Nephron (organoid): ENCODE results near the gene FAM78B.
A peak's percentile ranks its signal among the peaks of the same experiment; 100 is the strongest.

Source experiments
- H3K27ac Mint-ChIP-seq, 3 experiments: 2 replicates each; pipeline ENCODE4 v1.8.0; 2020; ENCODE audit warnings: mixed read lengths in 3 of 3, mild to moderate bottlenecking in 2 of 3, moderate library complexity in 1 of 3
- H3K27me3 Mint-ChIP-seq: 2 replicates; pipeline ENCODE4 v1.8.0; 2021; ENCODE audit warnings: low read depth, mild to moderate bottlenecking, moderate library complexity, mixed read lengths
- H3K36me3 Mint-ChIP-seq: 2 replicates; pipeline ENCODE4 v1.8.0; 2020; ENCODE audit warnings: low read depth, mixed read lengths
- H3K4me1 Mint-ChIP-seq: 2 replicates; pipeline ENCODE4 v1.8.0; 2020; ENCODE audit warnings: mixed read lengths
- H3K4me3 Mint-ChIP-seq, 3 experiments: 2 replicates each; pipeline ENCODE4 v1.8.0; 2020; ENCODE audit warnings: mild to moderate bottlenecking in 3 of 3, mixed read lengths in 3 of 3, moderate library complexity in 2 of 3
- H3K9me3 Mint-ChIP-seq: 2 replicates; pipeline ENCODE4 v1.8.0; 2020; ENCODE audit warnings: mixed read lengths
- CTCF ChIP-seq, 3 experiments: fragments of 200-600 bp; sonication (generic); IDR thresholded peaks; one replicate each; pipeline ENCODE4 v1.5.0; 2021; ENCODE audit warnings: antibody characterized with exemption in 3 of 3; ENCODE audit not compliant: unreplicated experiment in 3 of 3

The FAM78B gene

GRCh38 chr1:166170075-166170474 lies 3.3 kb upstream of the FAM78B start:
- H3K4me3 Mint-ChIP-seq = peak overlapping the region in 1 of 3 experiments; percentile 48
- no peaks in the 10 kb centered on the region for H3K36me3 Mint-ChIP-seq
- peaks cover 9% of the 10 kb centered on the region for H3K4me1 Mint-ChIP-seq
- peaks cover 52% of the 10 kb centered on the region for H3K27me3 Mint-ChIP-seq
- no peak for TF ChIP-seq CTCF (IDR thresholded peaks at IDR 0.05; ENCODE audit: unreplicated experiment in 3 of 3)
- no peak overlapping the region for H3K27ac Mint-ChIP-seq
- no peaks in the 10 kb centered on the region for H3K9me3 Mint-ChIP-seq

GRCh38 chr1:166169182-166169581 lies 2.4 kb upstream of the FAM78B start:
- peaks cover 61% of the 10 kb centered on the region for H3K27me3 Mint-ChIP-seq
- no peaks in the 10 kb centered on the region for H3K36me3 Mint-ChIP-seq
- no peak overlapping the region for H3K27ac Mint-ChIP-seq
- peaks cover 12% of the 10 kb centered on the region for H3K4me1 Mint-ChIP-seq
- H3K4me3 Mint-ChIP-seq = peak overlapping the region in 1 of 3 experiments; percentile 39
- TF ChIP-seq CTCF (IDR thresholded peaks at IDR 0.05; ENCODE audit: unreplicated experiment in 3 of 3) = no peak
- no peaks in the 10 kb centered on the region for H3K9me3 Mint-ChIP-seq

GRCh38 chr1:166167572-166167925 lies 748 bp upstream of the FAM78B start:
- no peak overlapping the region for H3K27ac Mint-ChIP-seq
- no peaks in the 10 kb centered on the region for H3K9me3 Mint-ChIP-seq
- H3K4me3 Mint-ChIP-seq = peak overlapping the region; percentile 81 to 84 (median 83)
- H3K27me3 Mint-ChIP-seq = peaks cover 77% of the 10 kb centered on the region
- peaks cover 12% of the 10 kb centered on the region for H3K4me1 Mint-ChIP-seq
- TF ChIP-seq CTCF (IDR thresholded peaks at IDR 0.05; ENCODE audit: unreplicated experiment in 3 of 3) = no peak
- H3K36me3 Mint-ChIP-seq = no peaks in the 10 kb centered on the region

- H3K27ac Mint-ChIP-seq = no peak overlapping the region
- H3K4me3 Mint-ChIP-seq = no peak overlapping the region
- H3K27me3 Mint-ChIP-seq = peaks cover 90% of the 10 kb centered on the region
- H3K4me1 Mint-ChIP-seq = peaks cover 12% of the 10 kb centered on the region
- H3K36me3 Mint-ChIP-seq = no peaks in the 10 kb centered on the region
- H3K9me3 Mint-ChIP-seq = no peaks in the 10 kb centered on the region
- TF ChIP-seq CTCF (IDR thresholded peaks at IDR 0.05; ENCODE audit: unreplicated experiment in 3 of 3) = no peak
Observed at GRCh38 chr1:166166329-166166697, 488 bp downstream of the FAM78B start.

GRCh38 chr1:166165661-166166328 lies 1.0 kb downstream of the FAM78B start:
- Mint-ChIP-seq H3K4me3 (peak overlapping the region; percentile 85 to 88 (median 88)), H3K9me3 (no peaks in the 10 kb centered on the region), H3K27me3 (peaks cover 91% of the 10 kb centered on the region), H3K36me3 (no peaks in the 10 kb centered on the region), H3K4me1 (peaks cover 12% of the 10 kb centered on the region), H3K27ac (no peak overlapping the region)
- TF ChIP-seq CTCF (IDR thresholded peaks at IDR 0.05; ENCODE audit: unreplicated experiment in 3 of 3) = no peak

GRCh38 chr1:166164995-166165660 lies 1.7 kb downstream of the FAM78B start:
- peaks cover 12% of the 10 kb centered on the region for H3K4me1 Mint-ChIP-seq
- H3K27ac Mint-ChIP-seq = no peak overlapping the region
- H3K9me3 Mint-ChIP-seq = no peaks in the 10 kb centered on the region
- no peaks in the 10 kb centered on the region for H3K36me3 Mint-ChIP-seq
- peaks cover 91% of the 10 kb centered on the region for H3K27me3 Mint-ChIP-seq
- peak overlapping the region; percentile 85 to 88 (median 88) for H3K4me3 Mint-ChIP-seq
- peak; percentile 57 to 67 (median 62) for TF ChIP-seq CTCF (IDR thresholded peaks at IDR 0.05; ENCODE audit: unreplicated experiment in 3 of 3)
